K562 (cell line): ENCODE results near the gene TLR1. TPM values are rescaled to one million over a fixed set of nuclear protein-coding genes. Genes with fewer than 3 reads are reported as not detected.

Experiments
- ATAC-seq: fragments of 200-7000 bp; cut with Tn5 transposase; 3 replicates; pipeline ENCODE4 v1.9.1; 2020; ENCODE audit warnings: moderate library complexity
- BruUV-seq: library from RNA; stranded (reverse); fragments of 400-500 nt; replicated peaks from 2 replicates; lab custom pipeline; 2021; lab: Mats Ljungman, UMichigan
- CTCF ChIA-PET: fragments of 300-600 bp; formaldehyde crosslinking; extraction: SDS; loops from one replicate; lab custom pipeline; 2021; ENCODE audit warnings: low intra/inter-chr PET ratio; lab: Yijun Ruan, JAX
- POLR2A ChIA-PET: fragments of 300-600, 350-650 bp; sonication (Branson Sonifier 250); formaldehyde crosslinking; extraction: SDS; loops from one replicate; lab custom pipeline; 2021; ENCODE audit warnings: antibody characterized with exemption, inconsistent platforms; lab: Yijun Ruan, JAX
- DNase-seq, 4 experiments: peaks; one replicate each; pipeline versions ENCODE4 v3.0.0 to v3.0.0-alpha.2; 2011 to 2018; ENCODE audit warnings: low spot score in 3 of 4, mixed read lengths in 3 of 4; ENCODE audit errors: extremely low read depth in 1 of 4
- FAIRE-seq: peaks from 2 replicates; lab custom pipeline; 2011; peaks lifted over from hg19 to GRCh38; lab: Jason Lieb, UNC
- H2AFZ ChIP-seq: 2 replicates; pipeline ENCODE4 v1.6.0; 2011; ENCODE audit warnings: low read depth, low read length, control low read depth, inconsistent platforms
- H3K27ac ChIP-seq: fragments of 200-600 bp; 3 replicates; pipeline ENCODE4 v1.8.0; 2011; ENCODE audit warnings: low read depth, mild to moderate bottlenecking, control low read depth, inconsistent platforms, low read length, moderate library complexity, mixed read lengths; ENCODE audit errors: extremely low read depth
- H3K27me3 ChIP-seq, 2 experiments: fragments of 300-600 bp in 1 of 2; 2 replicates in 1 of 2; 3 replicates in 1 of 2; pipeline versions ENCODE4 v1.6.0 to v1.8.0; 2011; ENCODE audit warnings: inconsistent platforms in 2 of 2, low read length in 2 of 2, mild to moderate bottlenecking in 1 of 2, mixed read lengths in 1 of 2, moderate library complexity in 1 of 2; ENCODE audit not compliant: control insufficient read depth in 2 of 2, insufficient read depth in 2 of 2
- H3K36me3 ChIP-seq: fragments of 300-600 bp; 3 replicates; pipeline ENCODE4 v1.8.0; 2011; ENCODE audit warnings: mild to moderate bottlenecking, low read length, inconsistent platforms; ENCODE audit not compliant: control insufficient read depth, insufficient read depth
- H3K4me1 ChIP-seq, 2 experiments: fragments of 200-600 bp in 1 of 2; replicated peaks in 1 of 2; 2 replicates in 1 of 2; 3 replicates in 1 of 2; pipeline versions ENCODE4 v1.5.1 to v1.8.0; 2011; ENCODE audit warnings: inconsistent platforms in 2 of 2, low read length in 2 of 2, mild to moderate bottlenecking in 1 of 2, mixed read lengths in 1 of 2, moderate library complexity in 1 of 2; ENCODE audit not compliant: control insufficient read depth in 2 of 2, insufficient read depth in 2 of 2
- H3K4me2 ChIP-seq: 2 replicates; pipeline ENCODE4 v1.6.1; 2011; ENCODE audit warnings: low read length, control low read depth, inconsistent platforms, mixed read lengths; ENCODE audit not compliant: insufficient read depth
- H3K4me3 ChIP-seq: fragments of 200-600 bp; sonication (generic), shearing (Covaris generic); 2 replicates; pipeline ENCODE4 v1.5.1; 2016; ENCODE audit warnings: control low read depth, inconsistent platforms
- H3K79me2 ChIP-seq: fragments of 200-600 bp; 3 replicates; pipeline ENCODE4 v1.8.0; 2011; ENCODE audit warnings: low read length, inconsistent platforms; ENCODE audit not compliant: control insufficient read depth, insufficient read depth
- H3K9ac ChIP-seq, 2 experiments: 2 replicates each; pipeline versions ENCODE4 v1.6.0 to v1.6.1; 2011; ENCODE audit warnings: low read depth in 2 of 2, low read length in 2 of 2, control low read depth in 1 of 2, inconsistent platforms in 1 of 2, mild to moderate bottlenecking in 1 of 2, mixed read lengths in 1 of 2; ENCODE audit not compliant: insufficient read depth in 1 of 2
- H3K9me1 ChIP-seq: one replicate; pipeline ENCODE4 v1.6.0; 2011; ENCODE audit warnings: inconsistent platforms, mild to moderate bottlenecking, low read length, moderate library complexity; ENCODE audit not compliant: control insufficient read depth, insufficient read depth
- H3K9me3 ChIP-seq: replicated peaks from 2 replicates; pipeline ENCODE4 v1.5.1; 2011; ENCODE audit warnings: low read depth, low read length, inconsistent platforms; ENCODE audit not compliant: control insufficient read depth, insufficient read depth
- H4K20me1 ChIP-seq: replicated peaks from 2 replicates; pipeline ENCODE4 v1.6.1; 2011; ENCODE audit warnings: low read length, inconsistent platforms, mixed read lengths; ENCODE audit not compliant: control insufficient read depth, insufficient read depth
- CEBPB ChIP-seq: fragments of 450-650 bp; IDR thresholded peaks from 2 replicates; pipeline ENCODE4 v1.6.1; 2016; ENCODE audit warnings: missing genetic modification characterization, missing compliant biosample characterization
- CREB1 ChIP-seq, 2 experiments: sonication (generic) in 1 of 2; formaldehyde crosslinking in 1 of 2; IDR thresholded peaks; 2 replicates each; pipeline versions ENCODE4 v1.6.1 to v1.8.0; 2012 to 2022; ENCODE audit warnings: inconsistent platforms in 1 of 2, mild to moderate bottlenecking in 1 of 2, missing genetic modification reagents in 1 of 2, moderate library complexity in 1 of 2
- GTF2E2 ChIP-seq: fragments of 200-800 bp; sonication (Bioruptor generic); IDR thresholded peaks from 2 replicates; pipeline ENCODE4 v1.6.1; 2016; ENCODE audit warnings: missing genetic modification characterization, missing compliant biosample characterization
- HDAC3 ChIP-seq: fragments of 450-650 bp; IDR thresholded peaks from 2 replicates; pipeline ENCODE4 v1.6.1; 2018; ENCODE audit warnings: borderline replicate concordance, mild to moderate bottlenecking, moderate library complexity; ENCODE audit not compliant: partially characterized antibody
- MCM7 ChIP-seq, 2 experiments: fragments of 450-650 bp; IDR thresholded peaks; 2 replicates each; pipeline ENCODE4 v1.6.1; 2016 to 2018
- RCOR1 ChIP-seq, 2 experiments: IDR thresholded peaks; 2 replicates each; pipeline ENCODE4 v1.6.1; 2012; ENCODE audit warnings: low read depth in 2 of 2, low read length in 2 of 2, borderline replicate concordance in 1 of 2, improper control_type of control experiment in 1 of 2
- TCF7 ChIP-seq: sonication (generic); IDR thresholded peaks from 2 replicates; pipeline ENCODE4 v1.6.1; 2016; ENCODE audit warnings: antibody characterized with exemption, borderline replicate concordance
- ZFP1 ChIP-seq: fragments of 450-650 bp; formaldehyde crosslinking; IDR thresholded peaks from 2 replicates; pipeline ENCODE4 v1.4.0; 2020; ENCODE audit warnings: mild to moderate bottlenecking, mixed read lengths
- ZKSCAN8 ChIP-seq: fragments of 200-800 bp; sonication (Bioruptor generic); IDR thresholded peaks from 2 replicates; pipeline ENCODE4 v1.6.1; 2016; ENCODE audit warnings: missing genetic modification characterization, missing compliant biosample characterization
- ZNF431 ChIP-seq: sonication (generic); formaldehyde crosslinking; IDR thresholded peaks from 2 replicates; pipeline ENCODE4 v1.8.0; 2022; ENCODE audit warnings: mild to moderate bottlenecking, missing genetic modification reagents
- ZNF436 ChIP-seq: fragments of 250-450, 450-650 bp; sonication (Bioruptor Pico); formaldehyde crosslinking; IDR thresholded peaks from 2 replicates; pipeline ENCODE4 v1.7.0; 2020; ENCODE audit warnings: mild to moderate bottlenecking
- WGBS: fragments of 100-300 bp; shearing (Covaris generic); methylation state at CpG from one replicate; pipeline ENCODE4 v1.1.6; 2016; ENCODE audit warnings: low coverage, mixed read lengths; ENCODE audit not compliant: insufficient coverage; ENCODE audit errors: missing lambda C conversion rate; 5-methylcytosine and 5-hydroxymethylcytosine counted together
- in situ Hi-C: fragments of 300-500 bp; cut with MboI; formaldehyde crosslinking; loops from 4 replicates; pipeline ENCODE4 v1.15.0; 2018; ENCODE audit warnings: inconsistent platforms, mixed read lengths
- intact Hi-C: fragments of 100-400 bp; cut with micrococcal nuclease; formaldehyde crosslinking; loops from 2 replicates; pipeline ENCODE4 v1.14.2; 2022
- polyA plus RNA-seq, 8 experiments: library from polyadenylated mRNA; depleted of rRNA in 4 of 8; stranded (reverse) in 5 of 8; unstranded in 3 of 8; fragments of >200 nt; fragmentation: Nextera tagmentation in 2 of 8; fragmentation: Illumina TruSeq in 1 of 8; extraction: Ambion mirVana in 2 of 8; extraction: Trizol in 1 of 8; gene quantifications; 2 replicates each; pipeline versions ENCODE4 v1.2.1 to v1.2.3, GENCODE V29; 2011 to 2014; ENCODE audit warnings: inconsistent platforms in 1 of 8, missing spikeins in 1 of 8
- total RNA-seq, 7 experiments: library from RNA; depleted of rRNA in 6 of 7; stranded (reverse); fragments of >200 nt in 6 of 7; fragmentation: Illumina TruSeq in 2 of 7; extraction: Trizol in 2 of 7; gene quantifications; 2 replicates each; pipeline versions ENCODE4 v1.2.1 to v1.2.3, GENCODE V29; 2011 to 2021; ENCODE audit warnings: low replicate concordance in 1 of 7
- TF ChIP-seq, protein P1 (sequence below): IDR thresholded peaks from 2 replicates; pipeline ENCODE4 v1.6.1; 2014; ENCODE audit warnings: antibody characterized with exemption

Gene TLR1
- total and polyA plus RNA-seq, 9 of the 15 experiments (the other 6 are each of a cell fraction or from before 2014, with no cell fraction given), result 0.11 to 0.49 (median 0.29) TPM

DNA sequence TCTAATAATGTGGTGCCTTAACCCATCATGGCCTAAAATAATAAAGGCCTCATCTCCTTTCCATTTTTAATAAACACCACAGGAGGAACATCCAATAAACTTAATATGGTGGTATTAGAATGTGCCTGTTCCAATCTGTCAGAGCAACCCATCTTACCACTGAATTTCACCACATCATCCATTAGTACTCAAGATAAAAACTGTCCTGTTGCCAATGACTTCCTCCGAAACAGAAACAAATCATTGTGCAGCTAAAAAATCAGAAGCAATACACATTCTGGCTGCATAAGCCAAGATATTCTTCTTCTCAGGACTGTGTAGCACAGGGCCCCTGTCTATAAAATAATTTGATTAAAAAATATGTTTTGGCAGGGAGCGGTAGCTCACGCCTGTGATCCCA is 40.3 kb downstream of the TLR1 start:
- no peaks in the 10 kb centered on the region for H3K79me2 ChIP-seq
- no peak overlapping the region for H3K9ac ChIP-seq
- TF ChIP-seq MCM7 (IDR thresholded peaks at IDR 0.05) (no peak), ZNF436 (CRISPR knock-in tag) (no peak), HDAC3 (no peak), GTF2E2 (no peak), TCF7 (no peak), ZFP1 (CRISPR knock-in tag) (no peak), CEBPB (no peak), ZKSCAN8 (no peak), ZNF431 (no peak), CREB1 (IDR thresholded peaks at IDR 0.05) (no peak), CREB1 (CRISPR knock-in tag; IDR thresholded peaks at IDR 0.05) (no peak), RCOR1 (IDR thresholded peaks at IDR 0.05; ENCODE audit: borderline replicate concordance in 1 of 2, low read depth in 2 of 2, low read length in 2 of 2) (no peak)
- TF ChIP-seq, protein P1, sequence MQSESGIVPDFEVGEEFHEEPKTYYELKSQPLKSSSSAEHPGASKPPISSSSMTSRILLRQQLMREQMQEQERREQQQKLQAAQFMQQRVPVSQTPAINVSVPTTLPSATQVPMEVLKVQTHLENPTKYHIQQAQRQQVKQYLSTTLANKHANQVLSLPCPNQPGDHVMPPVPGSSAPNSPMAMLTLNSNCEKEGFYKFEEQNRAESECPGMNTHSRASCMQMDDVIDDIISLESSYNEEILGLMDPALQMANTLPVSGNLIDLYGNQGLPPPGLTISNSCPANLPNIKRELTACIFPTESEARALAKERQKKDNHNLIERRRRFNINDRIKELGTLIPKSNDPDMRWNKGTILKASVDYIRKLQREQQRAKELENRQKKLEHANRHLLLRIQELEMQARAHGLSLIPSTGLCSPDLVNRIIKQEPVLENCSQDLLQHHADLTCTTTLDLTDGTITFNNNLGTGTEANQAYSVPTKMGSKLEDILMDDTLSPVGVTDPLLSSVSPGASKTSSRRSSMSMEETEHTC, result no peak
- no peaks in the 10 kb centered on the region for H3K9me3 ChIP-seq
- H2AFZ ChIP-seq, result no peak overlapping the region
- intact Hi-C loops (no loop called here), in situ Hi-C loops (loop anchor here (10.0 kb wide), 1 partner anchor 381 kb away; no protein-coding TSS in a partner anchor)
- no peaks in the 10 kb centered on the region for H4K20me1 ChIP-seq
- FAIRE-seq (no peak), DNase-seq (no peak), ATAC-seq (no peak)
- H3K4me1 ChIP-seq, result no peaks in the 10 kb centered on the region; a peak in 2 of 5 replicates
- BruUV-seq, result no TSS peak
- ChIA-PET CTCF (no interaction called here), POLR2A (no interaction called here)
- H3K27me3 ChIP-seq, result peaks cover 6 to 38% of the 10 kb centered on the region in 2 experiments
- H3K27ac ChIP-seq, result no peak overlapping the region
- 47% methylated on average over 3 of the region's 3 CpGs for WGBS
- no peak overlapping the region for H3K4me3 ChIP-seq
- no peaks in the 10 kb centered on the region for H3K36me3 ChIP-seq
- no peak overlapping the region for H3K4me2 ChIP-seq
- no peaks in the 10 kb centered on the region for H3K9me1 ChIP-seq
